GM11168 (cell line): ENCODE measurements around the gene SLAMF9.

ENCODE experiments used
- in situ Hi-C: fragments of 300-500 bp; cut with MboI; formaldehyde crosslinking; loops from one replicate; pipeline ENCODE4 v1.12.0; 2022; ENCODE audit warnings: low sequenced_read_pairs; ENCODE audit not compliant: unreplicated experiment

SLAMF9 gene

GRCh38 chr1:159953536-159954515 lies at the start of gene SLAMF9:
Gene SLAMF9 (minus strand): TSS chr1:159954237. CDS start chr1:159954137, 100 bp downstream.
- in situ Hi-C loops: no loop called here

- in situ Hi-C loops: loop anchor here (10.0 kb wide), 1 partner anchor 207 kb away; no protein-coding TSS in a partner anchor
Observed at GRCh38 chr1:160001440-160001839, 47.4 kb upstream of the SLAMF9 start.

- in situ Hi-C loops: no loop called here
Observed at GRCh38 chr1:159999204-159999603, 45.2 kb upstream of the SLAMF9 start.

- in situ Hi-C loops: no loop called here
Observed at GRCh38 chr1:159996653-159997052, 42.6 kb upstream of the SLAMF9 start.

- in situ Hi-C loops: no loop called here
Observed at GRCh38 chr1:159994896-159995295, 40.9 kb upstream of the SLAMF9 start.

- in situ Hi-C loops: no loop called here
Observed at GRCh38 chr1:159993911-159994310, 39.9 kb upstream of the SLAMF9 start.

GRCh38 chr1:159992161-159992560 lies 38.1 kb upstream of the SLAMF9 start:
- in situ Hi-C loops: no loop called here

GRCh38 chr1:159991513-159991912 lies 37.5 kb upstream of the SLAMF9 start:
- in situ Hi-C loops: no loop called here

- in situ Hi-C loops: no loop called here
Observed at GRCh38 chr1:159990005-159990404, 36.0 kb upstream of the SLAMF9 start.

GRCh38 chr1:159989581-159989980 lies 35.5 kb upstream of the SLAMF9 start:
- in situ Hi-C loops: no loop called here

GRCh38 chr1:159988006-159988405 lies 34.0 kb upstream of the SLAMF9 start:
- in situ Hi-C loops: no loop called here

GRCh38 chr1:159987186-159987585 lies 33.1 kb upstream of the SLAMF9 start:
- in situ Hi-C loops: no loop called here

- in situ Hi-C loops: no loop called here
Observed at GRCh38 chr1:159986531-159986930, 32.5 kb upstream of the SLAMF9 start.

GRCh38 chr1:159986093-159986492 lies 32.1 kb upstream of the SLAMF9 start:
- in situ Hi-C loops: no loop called here

- in situ Hi-C loops: no loop called here
Observed at GRCh38 chr1:159985473-159985872, 31.4 kb upstream of the SLAMF9 start.

GRCh38 chr1:159983681-159984080 lies 29.6 kb upstream of the SLAMF9 start:
- in situ Hi-C loops: no loop called here

GRCh38 chr1:159982280-159982679 lies 28.2 kb upstream of the SLAMF9 start:
- in situ Hi-C loops: no loop called here

- in situ Hi-C loops: no loop called here
Observed at GRCh38 chr1:159981351-159982055, 27.5 kb upstream of the SLAMF9 start.

GRCh38 chr1:159980786-159981185 lies 26.7 kb upstream of the SLAMF9 start:
- in situ Hi-C loops: no loop called here

- in situ Hi-C loops: no loop called here
Observed at GRCh38 chr1:159980076-159980475, 26.0 kb upstream of the SLAMF9 start.

GRCh38 chr1:159979257-159979656 lies 25.2 kb upstream of the SLAMF9 start:
- in situ Hi-C loops: no loop called here
